ENCODE results near the gene NTNG1. TPM values are rescaled to one million over a fixed set of nuclear protein-coding genes. Genes with fewer than 3 reads are reported as not detected.

NTNG1 gene
- total RNA-seq, 1 donor from 2014 or later, result not detected

DNA sequence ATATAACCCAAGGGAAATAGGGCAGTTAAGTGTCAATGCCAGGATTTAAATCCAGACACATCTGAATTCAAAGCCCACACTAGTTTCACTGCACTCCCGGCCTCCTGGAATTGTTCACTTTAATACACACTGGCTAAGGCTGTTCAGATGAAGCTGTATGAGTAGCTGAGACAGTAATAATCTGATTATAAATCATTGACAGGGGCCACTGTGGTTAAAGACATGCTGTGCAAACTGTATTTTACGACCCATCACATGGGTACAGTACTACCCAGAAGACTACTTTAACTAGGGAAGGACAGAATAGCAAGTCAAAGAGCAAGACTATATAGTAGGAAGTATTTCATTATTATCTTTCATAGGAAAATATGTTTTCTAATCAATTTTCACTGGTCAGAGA is 16.1 kb upstream of the NTNG1 start:
- TF ChIP-seq, protein P1, sequence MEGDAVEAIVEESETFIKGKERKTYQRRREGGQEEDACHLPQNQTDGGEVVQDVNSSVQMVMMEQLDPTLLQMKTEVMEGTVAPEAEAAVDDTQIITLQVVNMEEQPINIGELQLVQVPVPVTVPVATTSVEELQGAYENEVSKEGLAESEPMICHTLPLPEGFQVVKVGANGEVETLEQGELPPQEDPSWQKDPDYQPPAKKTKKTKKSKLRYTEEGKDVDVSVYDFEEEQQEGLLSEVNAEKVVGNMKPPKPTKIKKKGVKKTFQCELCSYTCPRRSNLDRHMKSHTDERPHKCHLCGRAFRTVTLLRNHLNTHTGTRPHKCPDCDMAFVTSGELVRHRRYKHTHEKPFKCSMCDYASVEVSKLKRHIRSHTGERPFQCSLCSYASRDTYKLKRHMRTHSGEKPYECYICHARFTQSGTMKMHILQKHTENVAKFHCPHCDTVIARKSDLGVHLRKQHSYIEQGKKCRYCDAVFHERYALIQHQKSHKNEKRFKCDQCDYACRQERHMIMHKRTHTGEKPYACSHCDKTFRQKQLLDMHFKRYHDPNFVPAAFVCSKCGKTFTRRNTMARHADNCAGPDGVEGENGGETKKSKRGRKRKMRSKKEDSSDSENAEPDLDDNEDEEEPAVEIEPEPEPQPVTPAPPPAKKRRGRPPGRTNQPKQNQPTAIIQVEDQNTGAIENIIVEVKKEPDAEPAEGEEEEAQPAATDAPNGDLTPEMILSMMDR (IDR thresholded peaks at IDR 0.05), result no peak
- no peak for DNase-seq (ENCODE audit: low spot score in 2 of 2)
- Histone ChIP-seq H3K4me1 (no peaks in the 10 kb centered on the region), H3K27me3 (no peaks in the 10 kb centered on the region), H3K9me3 (no peaks in the 10 kb centered on the region), H3K27ac (no peak overlapping the region), H3K36me3 (no peaks in the 10 kb centered on the region), H3K4me3 (no peak overlapping the region)
- intact Hi-C loops (cut with DNase I), result no loop called here

DNA sequence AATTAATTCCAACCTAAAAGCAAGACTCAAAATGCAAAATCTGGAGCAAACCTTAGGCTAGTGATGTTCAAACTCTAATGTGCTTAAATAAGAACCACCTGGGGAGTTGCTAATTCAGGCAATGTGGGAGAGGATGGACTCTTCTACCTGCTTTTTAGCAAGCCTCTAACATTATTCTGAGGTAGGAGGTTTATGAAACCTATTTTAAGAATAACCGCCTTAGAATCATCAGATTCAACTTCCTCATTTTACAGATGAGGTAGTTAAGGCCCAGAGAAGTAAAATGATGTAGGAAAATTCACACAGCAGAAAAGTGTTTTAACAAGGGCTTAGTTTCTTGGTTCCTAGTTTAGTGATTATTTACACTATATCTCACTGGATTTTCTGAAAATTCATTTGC is 8.6 kb upstream of the NTNG1 start:
- Histone ChIP-seq H3K36me3 (no peaks in the 10 kb centered on the region), H3K4me3 (no peak overlapping the region), H3K27me3 (no peaks in the 10 kb centered on the region), H3K27ac (no peak overlapping the region), H3K9me3 (no peaks in the 10 kb centered on the region), H3K4me1 (no peaks in the 10 kb centered on the region)
- TF ChIP-seq, protein P1 (IDR thresholded peaks at IDR 0.05), result no peak
- intact Hi-C loops (cut with DNase I), result no loop called here
- DNase-seq (ENCODE audit: low spot score in 2 of 2), result no peak

DNA sequence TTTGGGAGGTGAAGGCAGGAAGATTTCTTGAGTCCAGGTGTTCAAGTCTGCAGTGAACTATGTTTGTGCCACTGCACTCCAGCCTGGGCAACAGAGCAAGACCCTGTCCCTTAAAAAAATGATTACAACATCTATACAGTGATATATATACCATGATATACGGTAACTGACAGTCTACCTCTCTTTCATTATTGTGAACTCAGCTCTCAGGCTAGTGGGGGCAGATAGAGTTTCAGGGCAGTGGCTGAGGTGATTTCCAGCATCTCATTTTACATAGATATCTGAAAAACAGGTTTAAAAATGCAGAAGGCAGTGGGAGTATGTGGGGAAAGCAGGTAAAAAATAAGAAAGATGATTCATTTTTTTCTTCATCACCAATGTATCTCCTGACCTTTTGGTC is 8.1 kb upstream of the NTNG1 start:
- TF ChIP-seq, protein P1 (IDR thresholded peaks at IDR 0.05), result no peak
- Histone ChIP-seq H3K4me1 (no peaks in the 10 kb centered on the region), H3K4me3 (no peak overlapping the region), H3K27me3 (no peaks in the 10 kb centered on the region), H3K9me3 (no peaks in the 10 kb centered on the region), H3K27ac (no peak overlapping the region), H3K36me3 (no peaks in the 10 kb centered on the region)
- no peak for DNase-seq (ENCODE audit: low spot score in 2 of 2)
- intact Hi-C loops (cut with DNase I), result no loop called here

DNA sequence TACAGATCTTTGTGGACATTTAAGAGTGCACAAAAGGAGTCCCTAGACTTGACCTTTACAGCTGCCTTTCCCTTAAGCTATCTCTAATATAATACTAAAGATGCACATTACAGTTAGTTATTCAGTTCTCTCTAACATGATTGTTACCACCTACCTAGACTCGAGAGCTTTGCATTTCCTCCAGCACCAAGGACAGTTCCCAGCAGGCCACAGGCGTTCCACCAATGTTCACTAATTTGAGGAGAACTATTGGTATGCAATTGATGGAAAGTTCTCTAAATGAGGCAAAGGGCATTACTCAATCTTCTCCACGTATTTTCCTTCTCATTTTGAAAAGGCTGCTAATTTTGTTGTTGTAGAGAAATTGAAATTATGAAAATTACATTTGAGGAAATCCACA is 5.4 kb upstream of the NTNG1 start:
- TF ChIP-seq, protein P1 (IDR thresholded peaks at IDR 0.05), result no peak
- intact Hi-C loops (cut with DNase I), result no loop called here
- no peaks in the 10 kb centered on the region for H3K36me3 ChIP-seq

DNA sequence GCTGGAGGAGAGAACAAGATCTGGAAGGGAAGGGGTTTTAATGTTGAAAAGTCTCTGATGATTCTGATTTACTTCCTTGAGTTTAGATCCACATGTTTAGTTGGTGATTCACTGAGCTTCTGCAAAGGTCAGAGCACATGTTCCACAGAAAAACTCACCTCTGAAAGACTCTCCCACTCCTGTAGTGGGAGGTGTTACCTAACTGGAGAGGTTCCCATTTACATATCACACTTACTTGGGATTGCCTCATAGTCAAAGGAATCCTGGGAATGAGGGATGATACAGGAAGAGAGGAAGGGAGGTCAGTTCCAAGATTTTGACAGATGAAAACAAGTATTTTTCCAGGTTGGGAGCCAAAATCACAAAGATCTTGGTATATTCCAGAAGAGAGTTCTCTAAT is 2.7 kb upstream of the NTNG1 start:
- intact Hi-C loops (cut with DNase I), result no loop called here
- Histone ChIP-seq H3K4me1 (peaks cover 3 to 8% of the 10 kb centered on the region in 2 donors), H3K27ac (no peak overlapping the region), H3K9me3 (no peaks in the 10 kb centered on the region), H3K36me3 (no peaks in the 10 kb centered on the region), H3K4me3 (no peak overlapping the region), H3K27me3 (peaks cover 3% of the 10 kb centered on the region)
- TF ChIP-seq, protein P1 (IDR thresholded peaks at IDR 0.05), result no peak
- DNase-seq (ENCODE audit: low spot score in 2 of 2), result no peak

More for the DNA sequence above, 5.4 kb upstream of the NTNG1 start:
- H3K4me3 ChIP-seq, result no peak overlapping the region
- H3K27ac ChIP-seq, result no peak overlapping the region
- peaks cover under 1% of the 10 kb centered on the region for H3K27me3 ChIP-seq
- peaks cover 0 to 6% of the 10 kb centered on the region in 2 donors for H3K4me1 ChIP-seq
- no peaks in the 10 kb centered on the region for H3K9me3 ChIP-seq
- no peak for DNase-seq (ENCODE audit: low spot score in 2 of 2)

Measured in ascending aorta (tissue), 2 donors.